HepG2 (cell line): ENCODE measurements around the gene LONP1. TPM values are rescaled to one million over a fixed set of nuclear protein-coding genes. Genes with fewer than 3 reads are reported as not detected.
A peak's percentile ranks its signal among the peaks of the same experiment; 100 is the strongest.

Experiments used
- HOXA5 ChIP-seq: sonication (generic); formaldehyde crosslinking; IDR thresholded peaks from 2 replicates; pipeline ENCODE4 v1.4.0; 2020; ENCODE audit warnings: missing genetic modification reagents
- MAF1 ChIP-seq: sonication (generic); formaldehyde crosslinking; IDR thresholded peaks from 2 replicates; pipeline ENCODE4 v1.5.0; 2020; ENCODE audit warnings: missing genetic modification reagents, borderline replicate concordance
- NR2C2 ChIP-seq: sonication (generic); formaldehyde crosslinking; IDR thresholded peaks from 2 replicates; pipeline ENCODE4 v1.4.0; 2020; ENCODE audit warnings: missing genetic modification reagents, mild to moderate bottlenecking, moderate library complexity, borderline replicate concordance
- PPARG ChIP-seq: conservative IDR thresholded peaks from 2 replicates; pipeline ENCODE4 v1.6.1; 2016; ENCODE audit warnings: missing biosample characterization, missing genetic modification reagents
- RCOR2 ChIP-seq: IDR thresholded peaks from 2 replicates; pipeline ENCODE4 v1.6.1; 2016; ENCODE audit warnings: missing biosample characterization, missing genetic modification reagents
- SAFB2 ChIP-seq: sonication (generic); formaldehyde crosslinking; IDR thresholded peaks from 2 replicates; pipeline ENCODE4 v1.5.1; 2020; ENCODE audit warnings: missing genetic modification reagents, low read depth, mild to moderate bottlenecking, borderline replicate concordance
- SAP130 ChIP-seq: IDR thresholded peaks from 2 replicates; pipeline ENCODE4 v1.6.1; 2016; ENCODE audit warnings: low read depth
- SNRNP70 ChIP-seq: fragments of 200-400 bp; formaldehyde crosslinking; IDR thresholded peaks from 2 replicates; pipeline ENCODE4 v1.6.1; 2017; ENCODE audit warnings: mild to moderate bottlenecking, low read depth, low read length, moderate library complexity
- SOX13 ChIP-seq, 3 experiments: fragments of 450-650 bp in 1 of 3; sonication (generic) in 1 of 3; formaldehyde crosslinking in 1 of 3; IDR thresholded peaks in 2 of 3; conservative IDR thresholded peaks in 1 of 3; 2 replicates each; pipeline versions ENCODE4 v1.5.0 to v1.6.1; 2016 to 2020; ENCODE audit warnings: antibody characterized with exemption in 1 of 3, mild to moderate bottlenecking in 1 of 3, missing compliant biosample characterization in 1 of 3, missing genetic modification reagents in 1 of 3, moderate library complexity in 1 of 3
- THYN1 ChIP-seq: sonication (generic); formaldehyde crosslinking; IDR thresholded peaks from 2 replicates; pipeline ENCODE4 v1.8.1; 2023; ENCODE audit warnings: low read depth, mild to moderate bottlenecking, moderate library complexity, missing genetic modification reagents, borderline replicate concordance
- ZFP36L1 ChIP-seq: sonication (generic); formaldehyde crosslinking; IDR thresholded peaks from 2 replicates; pipeline ENCODE4 v1.8.0; 2022; ENCODE audit warnings: mild to moderate bottlenecking, missing genetic modification reagents, moderate library complexity
- ZNF451 ChIP-seq: sonication (generic); formaldehyde crosslinking; IDR thresholded peaks from 2 replicates; pipeline ENCODE4 v1.5.0; 2020; ENCODE audit warnings: mild to moderate bottlenecking, missing genetic modification reagents
- polyA plus RNA-seq, 8 experiments: library from polyadenylated mRNA; depleted of rRNA in 3 of 8; stranded (reverse) in 7 of 8; unstranded in 1 of 8; fragments of >200 nt; fragmentation: Illumina TruSeq in 4 of 8; extraction: Trizol in 4 of 8; gene quantifications; 2 replicates each; pipeline versions ENCODE4 v1.2.1 to v1.2.3, GENCODE V29; 2011 to 2016; ENCODE audit warnings: low read depth in 4 of 8, missing spikeins in 1 of 8, mixed read lengths in 1 of 8; ENCODE audit not compliant: insufficient read depth in 1 of 8
- total RNA-seq, 5 experiments: library from RNA; depleted of rRNA; stranded (reverse); fragments of >200 nt; fragmentation: Illumina TruSeq; extraction: Trizol; gene quantifications; 2 replicates each; pipeline ENCODE4 v1.2.3, GENCODE V29; 2016; ENCODE audit warnings: low read depth in 1 of 5
- TF ChIP-seq, protein P1 (sequence below): sonication (generic); formaldehyde crosslinking; IDR thresholded peaks from 2 replicates; pipeline ENCODE4 v1.4.0; 2020; ENCODE audit warnings: missing genetic modification reagents
- TF ChIP-seq, protein P2 (sequence below): IDR thresholded peaks from 2 replicates; pipeline ENCODE4 v1.6.1; 2016; ENCODE audit warnings: missing genetic modification reagents, missing compliant biosample characterization
- TF ChIP-seq, protein P3 (sequence below): sonication (generic); formaldehyde crosslinking; IDR thresholded peaks from 2 replicates; pipeline ENCODE4 v1.4.0; 2020; ENCODE audit warnings: missing genetic modification reagents
- TF ChIP-seq, protein P4 (sequence below): sonication (generic); formaldehyde crosslinking; IDR thresholded peaks from 2 replicates; pipeline ENCODE4 v1.4.0; 2020; ENCODE audit warnings: mild to moderate bottlenecking, missing genetic modification reagents

LONP1 gene
- total and polyA plus RNA-seq, 2 of the 13 experiments (the other 11 are each of a cell fraction or from before 2014, with no cell fraction given): 59.5 to 76.8 TPM

DNA sequence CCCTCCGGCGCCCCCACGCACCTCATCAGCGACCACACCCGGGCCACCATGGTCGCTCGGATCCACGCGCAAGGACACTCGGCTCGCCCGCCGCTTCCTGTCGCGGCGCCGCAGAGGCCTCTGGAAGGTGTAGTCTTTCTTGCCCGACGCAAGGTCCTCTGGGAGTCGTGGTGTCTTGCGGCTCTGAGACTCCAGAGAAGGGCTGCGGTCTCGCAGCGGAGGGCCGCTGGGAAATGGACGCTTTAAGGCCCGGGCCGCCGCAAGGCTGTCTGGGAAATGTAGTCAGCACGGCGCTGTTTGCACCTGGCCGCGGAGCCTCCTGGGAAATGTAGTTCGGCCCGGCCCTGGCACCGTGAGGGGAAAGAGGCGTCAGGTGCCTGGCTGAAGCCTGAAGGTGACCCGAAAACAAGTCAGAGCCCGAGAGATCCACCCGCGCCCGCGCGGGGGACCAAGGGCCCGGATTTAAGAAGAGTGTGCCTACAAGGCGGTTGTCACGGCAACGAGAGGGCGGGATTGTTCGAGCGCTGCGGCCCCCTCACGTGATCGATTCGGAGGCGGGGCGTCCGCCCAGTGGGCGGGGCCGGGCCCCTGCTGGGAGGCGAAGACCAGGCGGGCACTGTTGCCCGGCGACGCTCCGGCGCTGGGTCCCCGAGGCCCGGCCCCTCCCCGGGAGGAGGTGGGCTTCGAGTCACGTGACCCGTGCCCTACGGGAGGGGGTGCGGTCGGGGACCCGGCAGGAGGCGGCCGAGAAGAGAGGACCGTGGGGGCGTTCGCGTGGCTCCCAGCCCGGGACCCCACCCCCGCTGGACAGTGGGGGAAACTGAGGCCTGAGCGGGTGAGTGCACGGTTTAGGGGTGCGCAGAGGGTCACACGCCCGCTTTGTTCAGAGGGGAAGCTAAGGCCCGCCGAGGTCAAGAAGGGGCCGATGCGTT lies 39.2 kb downstream of the LONP1 start, which contains the start of the genes HSD11B1L and MICOS13 (continued):
- TF ChIP-seq MAF1 (CRISPR knock-in tag) (peak; percentile 77; the same call in 1 of the 2 replicates), ZNF451 (CRISPR knock-in tag) (no peak; the same call in 1 of the 2 replicates), SOX13 (IDR thresholded peaks at IDR 0.05) (no peak), SOX13 (CRISPR knock-in tag; conservative IDR thresholded peaks at IDR 0.05 in 1 of 2, IDR thresholded peaks at IDR 0.05 in 1 of 2) (no peak; a peak in 1 of 4 replicates), THYN1 (CRISPR knock-in tag) (no peak), NR2C2 (CRISPR knock-in tag) (peak; percentile 92), SAFB2 (no peak), ZFP36L1 (CRISPR knock-in tag) (no peak), HOXA5 (CRISPR knock-in tag) (peak; percentile 74; the same call in 1 of the 2 replicates), PPARG (no peak), RCOR2 (CRISPR knock-in tag) (no peak), SNRNP70 (no peak), SAP130 (peak; percentile 91)
- TF ChIP-seq, protein P1, sequence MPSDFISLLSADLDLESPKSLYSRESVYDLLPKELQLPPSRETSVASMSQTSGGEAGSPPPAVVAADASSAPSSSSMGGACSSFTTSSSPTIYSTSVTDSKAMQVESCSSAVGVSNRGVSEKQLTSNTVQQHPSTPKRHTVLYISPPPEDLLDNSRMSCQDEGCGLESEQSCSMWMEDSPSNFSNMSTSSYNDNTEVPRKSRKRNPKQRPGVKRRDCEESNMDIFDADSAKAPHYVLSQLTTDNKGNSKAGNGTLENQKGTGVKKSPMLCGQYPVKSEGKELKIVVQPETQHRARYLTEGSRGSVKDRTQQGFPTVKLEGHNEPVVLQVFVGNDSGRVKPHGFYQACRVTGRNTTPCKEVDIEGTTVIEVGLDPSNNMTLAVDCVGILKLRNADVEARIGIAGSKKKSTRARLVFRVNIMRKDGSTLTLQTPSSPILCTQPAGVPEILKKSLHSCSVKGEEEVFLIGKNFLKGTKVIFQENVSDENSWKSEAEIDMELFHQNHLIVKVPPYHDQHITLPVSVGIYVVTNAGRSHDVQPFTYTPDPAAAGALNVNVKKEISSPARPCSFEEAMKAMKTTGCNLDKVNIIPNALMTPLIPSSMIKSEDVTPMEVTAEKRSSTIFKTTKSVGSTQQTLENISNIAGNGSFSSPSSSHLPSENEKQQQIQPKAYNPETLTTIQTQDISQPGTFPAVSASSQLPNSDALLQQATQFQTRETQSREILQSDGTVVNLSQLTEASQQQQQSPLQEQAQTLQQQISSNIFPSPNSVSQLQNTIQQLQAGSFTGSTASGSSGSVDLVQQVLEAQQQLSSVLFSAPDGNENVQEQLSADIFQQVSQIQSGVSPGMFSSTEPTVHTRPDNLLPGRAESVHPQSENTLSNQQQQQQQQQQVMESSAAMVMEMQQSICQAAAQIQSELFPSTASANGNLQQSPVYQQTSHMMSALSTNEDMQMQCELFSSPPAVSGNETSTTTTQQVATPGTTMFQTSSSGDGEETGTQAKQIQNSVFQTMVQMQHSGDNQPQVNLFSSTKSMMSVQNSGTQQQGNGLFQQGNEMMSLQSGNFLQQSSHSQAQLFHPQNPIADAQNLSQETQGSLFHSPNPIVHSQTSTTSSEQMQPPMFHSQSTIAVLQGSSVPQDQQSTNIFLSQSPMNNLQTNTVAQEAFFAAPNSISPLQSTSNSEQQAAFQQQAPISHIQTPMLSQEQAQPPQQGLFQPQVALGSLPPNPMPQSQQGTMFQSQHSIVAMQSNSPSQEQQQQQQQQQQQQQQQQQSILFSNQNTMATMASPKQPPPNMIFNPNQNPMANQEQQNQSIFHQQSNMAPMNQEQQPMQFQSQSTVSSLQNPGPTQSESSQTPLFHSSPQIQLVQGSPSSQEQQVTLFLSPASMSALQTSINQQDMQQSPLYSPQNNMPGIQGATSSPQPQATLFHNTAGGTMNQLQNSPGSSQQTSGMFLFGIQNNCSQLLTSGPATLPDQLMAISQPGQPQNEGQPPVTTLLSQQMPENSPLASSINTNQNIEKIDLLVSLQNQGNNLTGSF (CRISPR knock-in tag): no peak
- TF ChIP-seq, protein P2, sequence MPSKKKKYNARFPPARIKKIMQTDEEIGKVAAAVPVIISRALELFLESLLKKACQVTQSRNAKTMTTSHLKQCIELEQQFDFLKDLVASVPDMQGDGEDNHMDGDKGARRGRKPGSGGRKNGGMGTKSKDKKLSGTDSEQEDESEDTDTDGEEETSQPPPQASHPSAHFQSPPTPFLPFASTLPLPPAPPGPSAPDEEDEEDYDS (CRISPR knock-in tag): peak; percentile 77
- TF ChIP-seq, protein P3, sequence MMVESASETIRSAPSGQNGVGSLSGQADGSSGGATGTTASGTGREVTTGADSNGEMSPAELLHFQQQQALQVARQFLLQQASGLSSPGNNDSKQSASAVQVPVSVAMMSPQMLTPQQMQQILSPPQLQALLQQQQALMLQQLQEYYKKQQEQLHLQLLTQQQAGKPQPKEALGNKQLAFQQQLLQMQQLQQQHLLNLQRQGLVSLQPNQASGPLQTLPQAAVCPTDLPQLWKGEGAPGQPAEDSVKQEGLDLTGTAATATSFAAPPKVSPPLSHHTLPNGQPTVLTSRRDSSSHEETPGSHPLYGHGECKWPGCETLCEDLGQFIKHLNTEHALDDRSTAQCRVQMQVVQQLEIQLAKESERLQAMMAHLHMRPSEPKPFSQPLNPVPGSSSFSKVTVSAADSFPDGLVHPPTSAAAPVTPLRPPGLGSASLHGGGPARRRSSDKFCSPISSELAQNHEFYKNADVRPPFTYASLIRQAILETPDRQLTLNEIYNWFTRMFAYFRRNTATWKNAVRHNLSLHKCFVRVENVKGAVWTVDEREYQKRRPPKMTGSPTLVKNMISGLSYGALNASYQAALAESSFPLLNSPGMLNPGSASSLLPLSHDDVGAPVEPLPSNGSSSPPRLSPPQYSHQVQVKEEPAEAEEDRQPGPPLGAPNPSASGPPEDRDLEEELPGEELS (CRISPR knock-in tag): no peak; the same call in 1 of the 2 replicates
- TF ChIP-seq, protein P4, sequence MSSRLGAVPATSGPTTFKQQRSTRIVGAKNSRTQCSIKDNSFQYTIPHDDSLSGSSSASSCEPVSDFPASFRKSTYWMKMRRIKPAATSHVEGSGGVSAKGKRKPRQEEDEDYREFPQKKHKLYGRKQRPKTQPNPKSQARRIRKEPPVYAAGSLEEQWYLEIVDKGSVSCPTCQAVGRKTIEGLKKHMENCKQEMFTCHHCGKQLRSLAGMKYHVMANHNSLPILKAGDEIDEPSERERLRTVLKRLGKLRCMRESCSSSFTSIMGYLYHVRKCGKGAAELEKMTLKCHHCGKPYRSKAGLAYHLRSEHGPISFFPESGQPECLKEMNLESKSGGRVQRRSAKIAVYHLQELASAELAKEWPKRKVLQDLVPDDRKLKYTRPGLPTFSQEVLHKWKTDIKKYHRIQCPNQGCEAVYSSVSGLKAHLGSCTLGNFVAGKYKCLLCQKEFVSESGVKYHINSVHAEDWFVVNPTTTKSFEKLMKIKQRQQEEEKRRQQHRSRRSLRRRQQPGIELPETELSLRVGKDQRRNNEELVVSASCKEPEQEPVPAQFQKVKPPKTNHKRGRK (CRISPR knock-in tag): no peak
